ENCODE results near the gene DEPDC1B.
"Not testable (repeated sequence)": the region's sequence is repeated elsewhere in the genome, so short reads cannot be mapped to it uniquely, and the experiment has no call there.

The DEPDC1B gene

DNA sequence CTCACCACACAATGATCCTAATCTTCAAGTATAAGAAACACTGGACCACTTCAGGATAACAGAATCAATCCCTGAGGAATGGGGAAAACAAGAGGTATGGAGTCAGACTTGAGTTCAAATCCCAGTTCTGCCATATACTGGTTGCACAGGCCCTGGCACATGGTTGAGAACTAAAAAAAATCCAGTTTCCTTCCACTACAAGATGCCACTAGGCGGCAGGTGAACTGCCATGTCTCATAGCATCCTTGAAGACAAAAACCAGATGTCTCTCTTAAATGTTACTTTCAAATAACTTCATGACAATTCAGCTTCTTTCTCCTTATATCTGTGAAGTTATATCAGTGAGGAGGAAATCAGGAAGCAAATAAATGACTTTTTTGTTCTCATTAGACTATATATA lies 11.0 kb downstream of the DEPDC1B start:
- Histone ChIP-seq H3K4me1 (ENCODE audit: insufficient read depth, low read length) (no peaks in the 10 kb centered on the region), H3K9me3 (ENCODE audit: low read length) (no peaks in the 10 kb centered on the region), H3K9ac (ENCODE audit: low read length) (no peak overlapping the region), H3K27me3 (ENCODE audit: control insufficient read depth in 1 of 2, insufficient read depth in 2 of 2, low read length in 2 of 2) (no peaks in the 10 kb centered on the region), H3K27ac (ENCODE audit: low read depth, low read length) (no peak overlapping the region), H3K36me3 (ENCODE audit: insufficient read depth, low read length) (no peaks in the 10 kb centered on the region), H3K4me3 (ENCODE audit: low read depth in 1 of 2, low read length in 2 of 2) (no peak overlapping the region)

DNA sequence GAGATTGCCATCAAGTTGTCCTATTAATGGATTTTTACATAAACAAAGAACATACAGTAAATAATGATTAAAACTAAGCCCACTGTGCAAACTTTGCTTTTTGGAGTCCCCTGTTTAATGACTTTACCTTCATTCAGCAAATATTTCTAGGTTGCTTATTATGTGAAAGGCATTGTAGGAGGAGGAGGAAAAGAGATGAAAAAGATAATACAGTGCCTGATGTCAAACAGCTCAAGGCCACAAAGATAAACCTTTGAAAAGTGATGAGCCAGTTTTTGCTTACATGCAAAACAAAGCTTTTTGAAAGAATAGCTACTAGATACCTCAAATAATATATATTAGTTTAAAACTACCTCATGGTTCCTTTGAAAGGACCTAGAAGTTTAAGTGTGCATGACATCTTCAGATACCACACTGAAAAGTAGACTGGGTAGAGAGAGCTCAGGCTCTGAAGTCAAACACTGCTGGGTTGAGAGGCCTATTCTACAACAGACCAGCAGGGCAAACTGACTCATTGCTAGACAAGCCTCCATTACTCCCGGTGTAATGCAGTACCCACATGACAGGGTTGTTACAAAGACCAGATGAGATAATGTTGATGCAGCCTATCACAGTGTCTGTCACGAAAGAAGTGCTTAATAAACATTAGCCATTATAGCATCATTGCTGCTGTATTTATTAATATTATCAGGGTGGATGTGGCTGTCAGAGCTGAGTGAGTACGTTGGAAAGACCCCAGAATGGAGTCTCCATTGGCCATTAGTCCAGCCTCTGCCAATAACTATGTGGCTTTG lies 11.8 kb downstream of the DEPDC1B start:
- Histone ChIP-seq H3K9ac (ENCODE audit: low read length) (no peak overlapping the region), H3K4me3 (ENCODE audit: low read depth in 1 of 2, low read length in 2 of 2) (no peak overlapping the region), H3K36me3 (ENCODE audit: insufficient read depth, low read length) (no peaks in the 10 kb centered on the region), H3K27ac (ENCODE audit: low read depth, low read length) (no peak overlapping the region), H3K4me1 (ENCODE audit: insufficient read depth, low read length) (no peaks in the 10 kb centered on the region), H3K9me3 (ENCODE audit: low read length) (no peaks in the 10 kb centered on the region), H3K27me3 (ENCODE audit: control insufficient read depth in 1 of 2, insufficient read depth in 2 of 2, low read length in 2 of 2) (no peaks in the 10 kb centered on the region)

DNA sequence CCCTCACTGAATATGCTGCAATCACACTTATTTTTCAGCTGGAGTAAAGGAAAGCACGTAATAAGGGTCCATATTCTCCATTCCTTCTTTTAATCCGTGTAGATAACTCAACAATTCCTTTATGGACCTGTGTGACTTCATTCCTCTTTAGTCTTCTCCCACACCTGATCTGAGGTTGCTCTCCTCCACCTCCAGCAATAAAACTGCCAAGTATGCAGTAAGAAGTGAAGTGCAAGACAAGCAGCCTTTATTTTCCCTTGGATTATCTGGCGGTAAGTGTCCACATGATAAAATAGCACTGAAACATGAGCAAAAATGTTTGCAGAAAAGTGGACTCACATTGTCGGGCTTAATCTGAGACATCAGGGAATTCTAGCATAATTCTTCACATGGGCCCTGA lies 13.8 kb downstream of the DEPDC1B start:
- H3K4me3 ChIP-seq (ENCODE audit: low read depth in 1 of 2, low read length in 2 of 2) = no peak overlapping the region
- H3K9ac ChIP-seq (ENCODE audit: low read length) = no peak overlapping the region
- H3K9me3 ChIP-seq (ENCODE audit: low read length) = no peaks in the 10 kb centered on the region
- H3K27me3 ChIP-seq (ENCODE audit: control insufficient read depth in 1 of 2, insufficient read depth in 2 of 2, low read length in 2 of 2) = no peaks in the 10 kb centered on the region
- no peaks in the 10 kb centered on the region for H3K4me1 ChIP-seq (ENCODE audit: insufficient read depth, low read length)
- no peaks in the 10 kb centered on the region for H3K36me3 ChIP-seq (ENCODE audit: insufficient read depth, low read length)
- no peak overlapping the region for H3K27ac ChIP-seq (ENCODE audit: low read depth, low read length)

DNA sequence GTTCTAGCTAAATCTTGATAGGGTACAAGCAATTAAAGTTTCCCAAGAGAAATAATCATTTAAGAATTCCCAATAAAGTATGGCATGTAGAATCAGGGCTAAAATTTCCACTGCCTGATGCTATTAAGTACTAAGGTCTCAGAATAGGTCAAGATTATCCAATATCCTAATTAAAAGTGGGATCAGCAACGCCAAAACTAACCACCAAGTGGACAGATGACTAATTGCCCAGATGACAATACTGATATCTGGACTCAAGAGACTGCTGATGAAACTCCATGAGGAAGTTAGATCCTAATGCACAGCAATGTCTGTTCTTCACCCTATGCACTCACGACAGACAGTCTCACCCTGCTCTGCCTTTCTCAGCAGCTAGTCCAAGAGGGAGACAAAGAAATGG lies 14.3 kb downstream of the DEPDC1B start:
- H3K27ac ChIP-seq (ENCODE audit: low read depth, low read length) = no peak overlapping the region
- H3K4me3 ChIP-seq (ENCODE audit: low read depth in 1 of 2, low read length in 2 of 2) = no peak overlapping the region
- no peaks in the 10 kb centered on the region for H3K36me3 ChIP-seq (ENCODE audit: insufficient read depth, low read length)
- H3K27me3 ChIP-seq (ENCODE audit: control insufficient read depth in 1 of 2, insufficient read depth in 2 of 2, low read length in 2 of 2) = no peaks in the 10 kb centered on the region
- H3K9ac ChIP-seq (ENCODE audit: low read length) = no peak overlapping the region
- H3K4me1 ChIP-seq (ENCODE audit: insufficient read depth, low read length) = no peaks in the 10 kb centered on the region
- no peaks in the 10 kb centered on the region for H3K9me3 ChIP-seq (ENCODE audit: low read length)

DNA sequence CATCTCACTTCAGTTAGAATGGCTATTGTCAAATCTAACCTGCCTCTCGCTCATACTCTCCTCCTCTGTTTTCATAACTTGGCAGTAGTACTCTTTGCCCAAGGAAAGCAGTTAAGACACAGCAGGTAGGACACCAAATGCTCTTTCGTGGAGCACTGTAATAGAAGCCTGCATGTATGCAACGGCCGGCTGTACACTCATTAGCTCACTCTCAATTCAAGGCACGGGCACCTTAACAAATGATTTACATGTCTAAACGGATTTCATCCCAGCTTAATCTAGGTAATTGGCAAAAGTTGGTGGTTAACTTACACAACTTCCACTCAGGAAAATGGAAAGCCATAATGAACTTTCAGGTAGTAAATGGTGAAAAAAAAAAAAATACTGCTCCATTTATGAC lies 14.9 kb downstream of the DEPDC1B start:
- H3K4me1 ChIP-seq (ENCODE audit: insufficient read depth, low read length) = no peaks in the 10 kb centered on the region
- H3K36me3 ChIP-seq (ENCODE audit: insufficient read depth, low read length) = no peaks in the 10 kb centered on the region
- H3K4me3 ChIP-seq (ENCODE audit: low read depth in 1 of 2, low read length in 2 of 2) = no peak overlapping the region
- no peak overlapping the region for H3K27ac ChIP-seq (ENCODE audit: low read depth, low read length)
- H3K9me3 ChIP-seq (ENCODE audit: low read length) = no peaks in the 10 kb centered on the region
- H3K27me3 ChIP-seq (ENCODE audit: control insufficient read depth in 1 of 2, insufficient read depth in 2 of 2, low read length in 2 of 2) = no peaks in the 10 kb centered on the region
- no peak overlapping the region for H3K9ac ChIP-seq (ENCODE audit: low read length)

DNA sequence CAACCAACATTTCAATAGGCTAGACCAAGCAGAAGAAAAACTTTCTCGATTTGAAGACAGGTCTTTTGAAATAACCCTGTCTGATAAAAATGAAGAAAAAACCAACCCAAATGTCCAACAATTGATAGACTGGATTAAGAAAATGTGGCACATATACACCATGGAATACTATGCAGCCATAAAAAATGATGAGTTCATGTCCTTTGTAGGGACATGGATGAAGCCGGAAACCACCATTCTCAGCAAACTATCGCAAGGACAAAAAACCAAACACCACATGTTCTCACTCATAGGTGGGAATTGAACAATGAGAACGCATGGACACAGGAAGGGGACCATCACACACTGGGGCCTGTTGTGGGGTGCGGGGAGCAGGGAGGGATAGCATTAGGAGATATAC lies 18.0 kb downstream of the DEPDC1B start:
- not testable (repeated sequence) for H3K36me3 ChIP-seq (ENCODE audit: insufficient read depth, low read length); H3K4me1 ChIP-seq (ENCODE audit: insufficient read depth, low read length); H3K9me3 ChIP-seq (ENCODE audit: low read length); H3K27ac ChIP-seq (ENCODE audit: low read depth, low read length); H3K9ac ChIP-seq (ENCODE audit: low read length); H3K27me3 ChIP-seq (ENCODE audit: control insufficient read depth in 1 of 2, insufficient read depth in 2 of 2, low read length in 2 of 2); H3K4me3 ChIP-seq (ENCODE audit: low read depth in 1 of 2, low read length in 2 of 2)

DNA sequence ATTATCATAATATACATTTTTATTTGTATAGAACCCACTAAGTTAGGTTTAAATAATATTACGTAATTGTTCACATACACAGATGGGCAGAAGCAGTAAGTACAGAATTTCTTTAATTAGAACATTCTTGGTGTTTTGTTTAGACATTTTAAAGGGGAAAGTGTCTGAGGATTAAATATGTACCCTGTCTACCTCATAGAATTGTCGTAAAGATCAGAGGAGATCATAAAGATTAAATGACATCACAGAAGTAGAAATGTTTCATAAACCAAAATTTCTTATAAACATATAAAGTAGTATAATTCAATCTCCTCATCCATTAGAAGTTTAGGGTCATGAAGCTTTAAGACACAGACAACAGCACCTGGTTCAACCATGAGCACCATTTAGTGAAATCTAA lies 20.1 kb downstream of the DEPDC1B start:
- no peaks in the 10 kb centered on the region for H3K36me3 ChIP-seq (ENCODE audit: insufficient read depth, low read length)
- H3K27ac ChIP-seq (ENCODE audit: low read depth, low read length) = no peak overlapping the region
- no peak overlapping the region for H3K9ac ChIP-seq (ENCODE audit: low read length)
- no peaks in the 10 kb centered on the region for H3K9me3 ChIP-seq (ENCODE audit: low read length)
- no peaks in the 10 kb centered on the region for H3K4me1 ChIP-seq (ENCODE audit: insufficient read depth, low read length)
- no peak overlapping the region for H3K4me3 ChIP-seq (ENCODE audit: low read depth in 1 of 2, low read length in 2 of 2)
- H3K27me3 ChIP-seq (ENCODE audit: control insufficient read depth in 1 of 2, insufficient read depth in 2 of 2, low read length in 2 of 2) = no peaks in the 10 kb centered on the region

DNA sequence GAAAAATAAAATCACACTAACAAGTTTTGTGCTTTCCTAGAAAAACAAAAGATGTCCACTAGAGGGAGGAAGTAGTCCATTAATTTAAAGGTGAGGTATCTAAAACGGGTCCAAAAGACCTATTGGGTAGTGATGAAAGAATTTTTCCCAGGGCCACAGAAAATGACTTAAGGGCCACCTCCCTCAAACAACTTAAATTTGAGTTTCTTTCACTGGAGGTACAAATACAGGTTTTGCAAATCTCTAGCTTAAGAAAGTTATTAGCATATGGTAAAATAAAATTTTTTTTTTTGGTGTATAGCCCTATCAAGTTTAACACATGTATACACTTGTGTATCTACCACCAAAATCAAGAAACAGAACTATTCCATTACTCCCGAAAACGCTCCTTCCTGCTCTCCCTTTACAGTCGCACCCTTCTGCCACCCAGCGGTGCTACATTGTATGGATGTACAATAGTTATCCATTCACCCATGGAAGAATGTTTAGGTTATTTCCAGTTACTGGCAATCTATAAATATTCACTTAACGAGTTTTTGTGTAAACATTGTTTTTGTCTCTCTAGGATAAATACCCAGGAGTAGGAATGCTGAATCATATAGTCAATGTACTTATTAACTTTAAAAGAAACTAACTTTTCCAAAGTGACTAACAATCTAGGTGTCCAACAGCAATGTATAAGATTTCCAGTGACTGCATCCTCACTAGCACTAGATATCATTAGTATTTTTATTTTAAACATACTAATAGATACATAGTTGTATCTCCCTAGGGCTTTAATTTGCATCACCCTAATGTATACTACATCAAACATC lies 21.9 kb downstream of the DEPDC1B start:
- Histone ChIP-seq H3K9ac (ENCODE audit: low read length) (no peak overlapping the region), H3K4me3 (ENCODE audit: low read depth in 1 of 2, low read length in 2 of 2) (no peak overlapping the region), H3K9me3 (ENCODE audit: low read length) (no peaks in the 10 kb centered on the region), H3K4me1 (ENCODE audit: insufficient read depth, low read length) (no peaks in the 10 kb centered on the region), H3K27me3 (ENCODE audit: control insufficient read depth in 1 of 2, insufficient read depth in 2 of 2, low read length in 2 of 2) (no peaks in the 10 kb centered on the region), H3K27ac (ENCODE audit: low read depth, low read length) (no peak overlapping the region), H3K36me3 (ENCODE audit: insufficient read depth, low read length) (no peaks in the 10 kb centered on the region)

DNA sequence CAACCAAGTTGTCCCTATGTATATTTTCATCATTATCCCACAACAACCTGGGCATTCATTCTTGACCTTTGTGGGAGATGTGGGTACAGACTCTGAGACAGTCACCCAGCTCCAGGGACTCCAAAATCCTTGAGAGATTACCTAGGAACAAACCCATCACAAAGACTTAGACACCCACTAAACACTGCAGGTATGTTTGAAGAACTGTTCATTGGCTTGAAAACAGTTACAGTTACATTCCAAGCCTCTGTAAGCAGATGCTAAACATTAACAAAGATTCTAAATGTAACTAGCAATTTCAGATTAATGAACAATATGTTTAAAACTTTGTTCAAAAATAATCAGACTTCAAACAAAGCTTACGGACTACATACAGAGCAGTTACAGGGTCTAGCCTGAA lies 24.7 kb downstream of the DEPDC1B start:
- H3K4me1 ChIP-seq (ENCODE audit: insufficient read depth, low read length) = no peaks in the 10 kb centered on the region
- no peaks in the 10 kb centered on the region for H3K36me3 ChIP-seq (ENCODE audit: insufficient read depth, low read length)
- no peak overlapping the region for H3K27ac ChIP-seq (ENCODE audit: low read depth, low read length)
- no peak overlapping the region for H3K9ac ChIP-seq (ENCODE audit: low read length)
- H3K4me3 ChIP-seq (ENCODE audit: low read depth in 1 of 2, low read length in 2 of 2) = no peak overlapping the region
- H3K9me3 ChIP-seq (ENCODE audit: low read length) = no peaks in the 10 kb centered on the region
- H3K27me3 ChIP-seq (ENCODE audit: control insufficient read depth in 1 of 2, insufficient read depth in 2 of 2, low read length in 2 of 2) = no peaks in the 10 kb centered on the region

DNA sequence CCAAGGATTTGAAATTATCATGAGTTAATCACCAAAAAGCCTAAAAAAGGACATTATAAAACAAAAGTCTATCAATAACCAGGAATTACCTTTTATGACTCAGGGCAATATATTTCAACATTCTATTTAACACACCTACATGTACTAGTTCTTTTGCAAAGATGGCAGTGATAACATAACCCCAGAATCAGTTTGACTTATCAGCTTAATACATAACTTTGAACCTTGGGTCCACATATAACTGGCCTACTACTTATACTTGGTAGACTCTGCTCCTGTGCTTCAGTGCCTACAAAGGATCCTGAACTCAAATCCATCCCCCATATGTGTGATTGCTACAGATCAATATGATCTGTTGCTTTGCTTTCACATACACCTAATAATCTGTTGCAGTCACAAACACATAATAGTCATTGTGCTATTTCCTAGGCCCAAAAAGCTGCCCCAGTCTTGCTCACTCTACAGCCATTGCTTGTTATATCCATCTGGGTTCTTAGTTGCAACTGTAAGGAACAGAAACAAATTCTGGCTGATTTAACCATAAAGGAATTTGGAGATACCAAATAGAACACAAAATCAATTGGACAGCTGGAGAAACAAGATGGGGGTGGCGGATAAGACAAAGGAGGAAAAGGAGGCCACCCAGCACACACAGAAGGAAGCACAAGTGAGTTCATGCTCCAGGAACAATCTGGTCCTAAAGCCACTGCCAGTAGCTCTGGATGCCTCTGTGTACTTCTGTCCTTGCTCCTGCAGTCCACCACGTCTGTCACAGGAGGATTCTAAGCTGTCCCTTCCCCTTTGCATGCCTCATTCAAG lies 25.5 kb downstream of the DEPDC1B start:
- no peaks in the 10 kb centered on the region for H3K9me3 ChIP-seq (ENCODE audit: low read length)
- no peak overlapping the region for H3K9ac ChIP-seq (ENCODE audit: low read length)
- H3K4me3 ChIP-seq (ENCODE audit: low read depth in 1 of 2, low read length in 2 of 2) = no peak overlapping the region
- H3K27me3 ChIP-seq (ENCODE audit: control insufficient read depth in 1 of 2, insufficient read depth in 2 of 2, low read length in 2 of 2) = no peaks in the 10 kb centered on the region
- no peak overlapping the region for H3K27ac ChIP-seq (ENCODE audit: low read depth, low read length)
- H3K4me1 ChIP-seq (ENCODE audit: insufficient read depth, low read length) = no peaks in the 10 kb centered on the region
- no peaks in the 10 kb centered on the region for H3K36me3 ChIP-seq (ENCODE audit: insufficient read depth, low read length)

DNA sequence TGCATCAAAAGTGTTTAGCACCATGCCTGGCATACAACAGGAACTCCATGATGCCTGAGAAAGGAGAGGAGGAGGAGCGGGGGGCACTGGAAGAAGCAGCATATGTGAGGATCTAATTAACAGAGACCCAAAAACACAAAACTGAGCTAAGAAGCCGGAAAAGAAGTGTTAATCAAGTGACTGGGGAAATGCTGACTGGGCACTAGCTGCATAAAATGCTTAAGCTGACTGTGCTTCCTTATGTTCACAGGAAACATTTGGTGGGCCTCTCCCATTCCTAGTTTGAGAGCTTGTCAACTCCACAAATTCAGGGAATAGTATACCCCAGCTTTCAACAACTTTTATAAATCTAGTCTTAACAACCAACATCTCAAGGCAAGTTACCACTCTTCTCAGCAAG lies 26.6 kb downstream of the DEPDC1B start:
- no peaks in the 10 kb centered on the region for H3K4me1 ChIP-seq (ENCODE audit: insufficient read depth, low read length)
- no peak overlapping the region for H3K9ac ChIP-seq (ENCODE audit: low read length)
- no peak overlapping the region for H3K27ac ChIP-seq (ENCODE audit: low read depth, low read length)

More for the DNA sequence above, 26.6 kb downstream of the DEPDC1B start:
- Histone ChIP-seq H3K27me3 (ENCODE audit: control insufficient read depth in 1 of 2, insufficient read depth in 2 of 2, low read length in 2 of 2) (no peaks in the 10 kb centered on the region), H3K36me3 (ENCODE audit: insufficient read depth, low read length) (no peaks in the 10 kb centered on the region), H3K9me3 (ENCODE audit: low read length) (no peaks in the 10 kb centered on the region), H3K4me3 (ENCODE audit: low read depth in 1 of 2, low read length in 2 of 2) (no peak overlapping the region)
